ENCODE measurements around the gene ERC2.

- TF ChIP-seq CTCF (IDR thresholded peaks at IDR 0.05; ENCODE audit: insufficient read depth, low read length, poor library complexity, severe bottlenecking) (no peak), EZH2phosphoT487 (conservative IDR thresholded peaks at IDR 0.05; ENCODE audit: low read length) (no peak)
Measured at GRCh38 chr3:55604846-55605245, 863.4 kb downstream of the ERC2 start.

Measured in SU-DHL-6 (cell line).